HTERT RPE-1 (cell line): Measurements from ENCODE around the gene BUB1B.

Experiments used
- in situ Hi-C: fragments of 300-500 bp; cut with MboI; formaldehyde crosslinking; loops from 4 replicates; pipeline ENCODE4 v1.14.3; 2020; ENCODE audit warnings: low sequenced_read_pairs

BUB1B gene

DNA sequence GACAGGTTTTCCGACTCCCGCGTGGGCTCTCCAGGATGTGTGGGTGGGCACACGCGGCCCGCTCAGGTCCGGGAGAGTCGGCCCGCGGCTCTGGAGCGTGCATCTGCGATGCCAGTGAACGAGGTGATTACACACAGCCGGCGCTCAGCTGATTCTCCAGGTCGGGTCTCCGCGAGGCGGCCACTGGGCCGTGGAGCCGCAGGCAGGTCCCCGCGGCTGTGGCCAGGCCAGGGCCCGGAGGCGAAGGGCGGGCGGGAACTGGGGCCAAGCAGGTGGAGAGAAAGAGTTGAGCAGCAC, 91.2 kb downstream of the BUB1B start:
- in situ Hi-C loops, result no loop called here

DNA sequence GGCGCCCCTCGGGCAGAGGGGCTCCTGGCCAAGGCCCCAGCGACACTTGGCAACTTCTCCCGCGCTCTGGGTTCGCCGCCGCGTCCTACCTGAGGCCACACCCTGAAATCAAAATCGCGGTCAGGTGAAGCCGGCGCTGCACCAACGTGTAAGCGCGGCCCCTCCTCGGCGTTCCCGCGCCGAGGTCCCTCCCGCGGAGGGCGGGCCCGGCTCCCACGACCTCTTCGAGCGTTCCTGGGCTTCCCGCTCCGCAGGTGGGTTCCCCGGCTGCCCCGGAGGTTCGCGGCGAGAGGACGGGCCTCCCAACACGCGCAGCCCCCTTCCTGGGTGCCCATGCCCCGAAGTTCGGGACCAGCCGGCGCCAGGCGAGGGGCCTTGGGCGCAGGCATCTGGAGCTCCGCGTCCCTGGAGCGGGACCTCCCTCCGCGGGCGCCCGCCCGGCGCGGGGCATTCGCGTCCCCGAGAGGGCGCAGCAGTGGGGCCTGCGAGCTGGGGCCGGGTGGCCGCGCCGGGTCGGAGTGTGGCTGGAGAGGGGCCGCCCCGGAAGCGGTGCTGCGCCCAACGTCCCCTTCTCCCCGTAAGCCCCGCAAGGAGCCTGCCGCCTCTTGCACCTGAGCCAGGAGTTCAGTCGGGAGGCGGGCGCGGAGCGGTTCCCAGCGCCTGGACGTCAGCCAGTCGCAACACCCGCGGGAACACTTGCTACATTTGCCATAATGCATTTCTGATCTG, 91.7 kb downstream of the BUB1B start:
- in situ Hi-C loops, result no loop called here

DNA sequence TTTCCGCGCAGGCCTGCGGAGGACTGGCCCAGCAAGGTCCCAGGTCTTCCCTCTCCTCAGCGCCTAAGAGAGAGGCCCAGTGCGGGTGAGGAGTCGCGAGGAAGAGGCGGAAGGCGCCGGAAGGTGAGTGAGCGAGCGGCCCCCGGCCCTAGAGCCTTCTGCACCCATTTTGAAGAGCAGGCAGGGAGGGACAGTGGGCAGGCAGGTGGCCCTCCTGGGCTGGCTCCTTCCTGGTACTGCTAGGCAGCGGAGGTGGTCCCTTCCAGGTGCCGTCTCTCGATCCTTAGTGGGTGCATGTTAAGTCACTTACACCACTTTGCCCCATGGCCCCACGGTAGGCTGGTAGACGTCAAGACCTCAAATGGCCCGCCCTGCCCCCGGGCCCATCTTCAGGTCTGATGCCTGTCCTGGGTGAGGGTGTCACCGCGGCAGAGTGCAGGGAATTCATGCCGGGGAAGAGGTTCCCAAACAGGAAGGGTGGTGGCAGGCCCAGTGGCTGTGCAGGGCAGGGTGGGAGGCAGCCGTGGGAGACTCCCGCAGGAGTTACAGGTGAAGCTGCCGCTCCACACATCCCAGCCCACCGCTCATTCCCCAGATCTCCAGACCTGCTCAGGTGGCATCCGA, 92.4 kb downstream of the BUB1B start:
- in situ Hi-C loops, result no loop called here

DNA sequence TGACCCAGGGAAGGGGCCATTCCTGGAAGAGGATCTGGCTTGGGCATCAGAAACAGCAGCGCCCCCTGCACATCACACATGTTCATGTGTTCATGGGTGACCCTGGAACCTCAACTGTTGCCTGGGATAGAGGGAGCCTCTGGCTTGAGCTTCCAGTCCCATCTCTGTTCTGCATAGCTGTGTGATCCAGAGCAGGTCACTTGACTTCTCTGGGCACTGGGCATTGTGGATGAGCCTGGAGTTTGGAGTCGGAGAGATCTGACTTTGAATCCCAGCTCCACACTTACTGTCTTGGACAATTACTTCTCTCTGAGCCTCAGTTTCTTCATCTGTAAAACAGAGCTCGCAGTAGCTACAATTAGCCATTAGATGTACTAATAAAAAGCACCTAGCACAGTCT, 93.6 kb downstream of the BUB1B start:
- in situ Hi-C loops, result no loop called here

DNA sequence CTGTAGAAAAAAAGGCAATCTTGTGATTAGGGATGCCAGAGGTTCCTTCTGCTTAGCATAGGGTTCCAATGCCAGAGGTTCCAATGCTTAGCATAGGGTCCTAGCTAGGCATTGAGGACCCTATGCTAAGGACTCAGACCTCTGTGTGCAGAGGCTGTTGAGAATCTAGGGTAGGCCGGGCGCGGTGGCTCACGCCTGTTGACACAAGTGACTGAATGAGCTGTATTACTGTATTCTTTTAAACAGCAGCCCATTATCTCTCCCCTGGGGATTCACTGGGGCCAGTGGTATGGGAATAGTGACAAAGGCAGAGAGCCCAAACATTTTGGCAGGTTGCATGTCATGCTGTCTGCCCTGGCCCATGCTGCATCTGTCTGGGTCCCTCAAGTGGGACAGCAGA, 94.2 kb downstream of the BUB1B start:
- in situ Hi-C loops, result no loop called here

DNA sequence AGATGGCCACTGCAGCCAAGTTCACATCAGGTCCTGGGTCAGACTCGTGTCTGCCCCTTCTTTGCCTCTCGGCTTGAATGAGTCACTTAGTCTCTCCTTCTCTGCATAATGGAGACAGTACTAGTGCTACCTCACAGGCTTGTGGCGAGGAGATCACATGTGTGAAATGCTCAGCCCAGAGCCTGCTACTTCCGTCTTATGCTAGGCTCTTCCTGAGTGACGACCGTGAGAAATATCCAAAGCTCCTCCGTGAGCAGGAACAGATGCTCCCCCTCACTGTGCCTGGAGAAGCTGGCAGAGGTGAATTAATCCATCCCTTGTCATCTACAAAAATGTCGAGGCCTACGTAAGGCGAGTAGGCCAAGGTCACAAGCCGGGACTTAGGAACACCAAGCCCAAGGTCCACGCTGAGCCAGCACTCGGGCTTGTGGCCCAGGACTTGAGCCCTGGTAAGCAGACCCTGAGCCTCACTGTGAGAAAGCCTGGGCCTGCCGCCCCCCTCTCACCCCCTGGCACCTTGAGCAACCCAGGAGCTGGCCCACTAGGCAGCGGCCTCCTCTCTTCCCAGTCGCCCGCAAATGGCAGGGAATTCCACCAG, 95.9 kb downstream of the BUB1B start:
- in situ Hi-C loops, result no loop called here

DNA sequence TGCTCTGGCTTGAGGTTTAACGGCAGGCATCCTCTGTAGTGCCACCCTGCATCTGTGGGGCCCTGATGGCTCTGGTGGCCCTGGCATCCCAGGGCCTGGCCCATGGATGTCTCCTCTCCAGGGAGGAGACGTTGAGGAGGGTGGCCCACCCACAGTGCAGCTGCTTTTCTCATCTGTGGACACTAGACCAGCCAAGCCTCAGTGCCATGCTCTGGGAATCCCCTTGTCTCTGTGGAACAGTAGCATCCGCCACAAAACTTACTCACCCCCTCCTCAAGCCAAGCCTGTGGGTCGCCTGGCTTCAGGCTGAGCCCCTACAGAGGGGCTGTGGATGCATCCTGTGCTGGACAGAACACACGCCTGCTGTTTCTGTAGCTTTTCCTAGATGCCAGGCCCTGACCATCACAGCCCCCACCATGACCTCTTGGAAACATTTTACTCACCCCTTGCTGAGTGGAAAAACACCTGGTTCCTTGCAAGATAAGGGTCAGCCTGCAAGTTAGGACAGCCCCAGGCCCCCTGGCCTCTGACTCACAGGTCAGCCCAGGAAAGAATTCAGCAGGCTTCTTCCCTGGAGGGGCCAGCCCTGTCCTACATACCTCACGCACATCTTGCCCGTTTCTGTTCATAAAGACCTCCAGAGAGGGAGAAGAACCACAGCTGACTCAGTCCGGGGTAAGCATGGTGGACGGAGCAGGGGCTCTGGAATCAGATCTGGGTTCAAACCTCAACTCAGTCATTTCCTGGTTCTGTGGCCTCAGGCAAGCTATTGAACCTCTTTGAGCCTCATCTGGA, 97.0 kb downstream of the BUB1B start:
- in situ Hi-C loops, result no loop called here

DNA sequence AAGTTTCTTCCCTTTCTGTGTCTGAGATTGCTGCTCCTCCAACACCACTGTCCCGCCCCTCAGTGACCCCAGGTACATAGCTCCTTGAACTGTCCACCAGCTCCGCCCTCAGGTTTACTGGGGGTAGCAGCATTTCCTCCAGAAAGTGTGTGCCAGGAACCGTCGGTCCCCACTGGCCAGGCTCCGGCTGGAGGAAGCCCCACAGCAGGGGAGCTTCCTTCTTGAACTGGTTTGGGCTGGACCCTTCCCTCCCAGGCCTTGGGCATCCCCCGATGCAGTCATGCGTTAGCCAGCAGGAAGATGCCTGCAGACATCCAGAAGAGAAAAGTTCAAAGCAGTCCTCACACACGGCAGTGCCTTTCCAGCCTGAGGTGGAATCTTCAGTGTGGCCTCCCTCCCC, 97.7 kb downstream of the BUB1B start:
- in situ Hi-C loops, result no loop called here

DNA sequence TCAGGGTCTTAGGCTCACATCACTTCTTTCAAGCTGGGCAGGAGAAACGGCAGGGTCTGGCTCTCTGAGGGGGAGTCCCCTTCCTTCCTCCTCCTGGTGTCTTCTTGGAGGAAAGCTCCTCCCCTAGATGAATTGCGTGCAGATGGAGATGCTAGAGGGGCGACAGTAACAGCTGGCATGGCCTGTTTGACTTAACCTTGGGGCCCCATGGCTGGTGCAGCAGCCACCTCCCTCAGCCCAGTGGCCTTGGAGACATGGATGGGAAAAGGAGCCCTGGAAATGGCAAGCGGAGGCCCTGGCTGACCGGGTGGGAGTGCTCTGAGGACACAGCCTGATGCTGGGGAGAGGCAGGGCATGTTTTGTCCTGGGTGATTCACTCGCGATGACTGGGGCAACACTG, 98.2 kb downstream of the BUB1B start:
- in situ Hi-C loops, result no loop called here

DNA sequence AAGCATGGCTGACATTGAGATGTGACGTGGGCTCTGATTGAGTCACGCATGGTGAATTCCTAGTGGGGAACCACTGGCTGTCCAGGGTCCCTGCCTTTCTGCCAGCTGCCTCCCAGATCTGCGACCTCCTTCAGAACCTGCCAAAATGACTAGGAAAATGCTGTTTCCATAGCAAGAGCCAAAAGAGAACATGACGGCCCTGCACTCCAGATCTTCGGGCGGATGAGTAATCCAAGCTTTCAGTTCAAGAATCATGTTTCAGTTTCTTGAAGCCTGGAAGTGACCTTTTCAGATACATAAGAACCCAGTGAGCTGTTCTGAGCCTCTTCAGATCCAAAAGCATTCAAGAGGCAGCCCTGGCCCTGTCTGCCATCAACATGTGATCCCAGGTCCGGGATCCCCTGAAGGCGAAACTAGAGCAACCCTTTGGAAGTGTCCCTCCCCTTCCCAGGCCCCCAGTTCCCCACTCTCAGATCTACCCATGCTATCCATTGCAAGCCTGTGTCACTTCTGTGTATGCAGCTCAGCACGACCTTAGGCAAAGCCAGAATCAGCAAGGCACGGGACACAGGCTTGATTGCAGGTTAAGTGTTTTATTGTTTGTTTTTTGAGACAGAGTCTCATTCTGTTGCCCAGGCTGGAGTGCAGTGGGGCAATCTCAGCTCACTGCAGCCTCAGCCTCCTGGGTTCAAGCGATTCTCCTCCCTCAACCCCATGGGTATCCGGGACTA, 102.3 kb downstream of the BUB1B start:
- in situ Hi-C loops, result no loop called here

DNA sequence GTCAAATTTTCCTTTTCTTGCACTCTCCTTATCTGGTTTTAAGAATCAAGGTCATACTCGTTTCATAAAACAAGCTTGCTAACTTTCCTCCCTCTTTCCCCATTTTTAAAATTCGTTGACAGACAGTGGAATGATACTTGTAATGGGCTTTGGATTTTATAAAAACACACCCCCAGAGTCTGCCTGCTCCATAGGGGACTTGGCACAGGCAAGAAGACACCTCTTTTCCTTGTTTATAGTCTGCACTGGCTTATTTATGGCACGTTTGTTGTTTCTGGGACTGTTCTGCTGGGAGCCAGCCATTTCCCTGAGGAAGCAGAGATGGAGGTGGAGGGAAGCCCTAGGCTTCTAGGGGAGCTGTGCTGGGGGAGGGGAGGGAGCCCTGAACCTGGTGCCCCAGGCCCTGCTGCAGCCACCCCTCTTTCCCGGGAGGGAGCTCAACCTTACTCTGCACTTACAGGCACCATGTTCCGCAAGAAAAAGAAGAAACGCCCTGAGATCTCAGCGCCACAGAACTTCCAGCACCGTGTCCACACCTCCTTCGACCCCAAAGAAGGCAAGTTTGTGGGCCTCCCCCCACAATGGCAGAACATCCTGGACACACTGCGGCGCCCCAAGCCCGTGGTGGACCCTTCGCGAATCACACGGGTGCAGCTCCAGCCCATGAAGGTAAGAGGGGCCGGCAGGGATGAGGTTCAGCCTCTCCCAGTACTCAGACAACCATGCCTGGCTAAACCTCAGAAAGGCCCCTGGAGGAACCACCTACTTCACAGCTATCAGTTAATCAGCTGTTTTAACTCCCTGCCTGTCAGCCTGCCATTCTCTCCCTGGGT, 103.7 kb downstream of the BUB1B start:
- in situ Hi-C loops, result no loop called here

DNA sequence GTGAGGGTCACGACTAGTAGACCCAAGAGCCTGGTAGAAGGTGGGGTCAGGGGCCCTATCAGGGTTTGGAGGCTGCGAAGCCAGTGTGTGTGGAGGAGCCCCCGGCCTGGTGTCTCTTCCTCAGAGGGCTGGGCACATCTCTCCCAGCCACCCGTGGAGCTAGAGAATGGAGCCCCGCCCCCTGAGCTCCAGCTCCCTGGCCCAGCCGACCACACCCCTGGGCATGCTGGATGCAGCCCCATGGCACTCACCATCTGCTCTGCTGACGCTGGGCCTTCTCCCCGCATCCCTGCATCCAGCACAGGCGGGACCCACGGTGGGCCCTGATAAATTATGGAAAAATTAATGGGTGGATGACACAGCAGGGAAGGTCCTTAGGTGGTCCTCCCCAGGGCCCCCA, 104.5 kb downstream of the BUB1B start:
- in situ Hi-C loops, result no loop called here

DNA sequence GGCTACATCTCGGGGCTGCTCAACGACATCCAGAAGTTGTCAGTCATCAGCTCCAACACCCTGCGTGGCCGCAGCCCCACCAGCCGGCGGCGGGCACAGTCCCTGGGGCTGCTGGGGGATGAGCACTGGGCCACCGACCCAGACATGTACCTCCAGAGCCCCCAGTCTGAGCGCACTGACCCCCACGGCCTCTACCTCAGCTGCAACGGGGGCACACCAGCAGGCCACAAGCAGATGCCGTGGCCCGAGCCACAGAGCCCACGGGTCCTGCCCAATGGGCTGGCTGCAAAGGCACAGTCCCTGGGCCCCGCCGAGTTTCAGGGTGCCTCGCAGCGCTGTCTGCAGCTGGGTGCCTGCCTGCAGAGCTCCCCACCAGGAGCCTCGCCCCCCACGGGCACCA, 105.0 kb downstream of the BUB1B start:
- in situ Hi-C loops, result no loop called here

DNA sequence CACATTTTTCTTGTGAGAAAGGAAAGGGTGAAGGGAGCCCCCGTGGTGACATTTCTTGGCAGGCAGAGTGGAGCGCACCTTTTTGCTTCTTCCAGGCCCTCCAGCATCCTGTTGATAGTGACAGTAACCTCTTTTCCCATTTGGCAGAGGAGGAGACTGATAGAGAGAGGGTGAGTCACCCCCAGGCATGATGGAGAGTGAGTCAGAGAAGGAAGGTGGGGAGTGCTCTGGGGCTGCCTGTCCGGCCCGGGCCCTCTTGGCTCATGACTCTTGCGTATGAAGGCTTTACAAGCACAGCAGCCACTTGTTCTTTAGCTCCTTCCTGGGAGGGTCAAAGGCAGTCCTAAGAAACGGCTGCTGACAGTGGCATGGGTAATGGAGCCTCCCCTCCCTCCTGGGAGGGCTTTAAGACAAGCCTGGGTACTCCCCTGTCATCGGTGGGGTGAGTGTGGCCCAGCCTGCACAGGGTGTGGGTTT, 106.0 kb downstream of the BUB1B start:
- in situ Hi-C loops, result no loop called here

DNA sequence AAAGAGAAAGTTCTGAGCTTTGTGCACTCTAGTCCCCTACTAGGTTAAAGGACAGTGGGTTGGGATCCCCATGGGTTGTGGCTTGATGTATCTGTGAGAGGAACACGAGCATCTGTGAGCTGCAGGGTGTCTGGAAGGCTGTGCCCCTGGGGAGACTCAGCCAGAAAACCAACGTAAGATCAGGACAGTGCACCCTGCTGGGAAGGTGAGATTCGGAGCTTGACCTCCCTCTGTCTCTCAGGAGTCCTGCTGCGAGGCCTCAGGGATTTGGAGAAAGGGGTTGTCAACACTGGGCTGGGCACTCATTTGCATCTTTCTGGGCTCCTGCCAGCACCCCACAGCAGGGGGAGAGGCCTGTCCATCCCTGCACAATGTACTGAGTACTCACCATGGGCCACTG, 106.8 kb downstream of the BUB1B start:
- in situ Hi-C loops, result no loop called here

DNA sequence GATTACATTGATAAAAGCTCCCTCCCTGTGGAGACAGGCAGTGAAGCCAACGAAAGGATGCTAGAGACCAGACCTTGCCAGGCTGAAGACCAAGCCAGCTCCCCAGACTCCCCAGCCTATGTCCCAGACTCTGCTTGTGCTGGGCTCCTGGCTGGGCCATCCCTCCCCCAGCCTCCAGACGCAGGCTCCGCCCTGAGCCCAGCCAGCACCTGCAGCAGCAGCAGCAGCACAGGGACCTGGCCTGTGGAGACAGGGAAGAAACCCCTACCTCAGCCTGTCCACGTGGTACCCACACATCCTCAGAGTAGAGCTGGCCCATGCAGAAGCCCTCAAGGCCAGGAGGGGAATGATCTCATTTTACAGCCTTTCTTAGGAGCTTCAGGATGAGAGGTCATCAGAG, 108.7 kb downstream of the BUB1B start:
- in situ Hi-C loops, result no loop called here

DNA sequence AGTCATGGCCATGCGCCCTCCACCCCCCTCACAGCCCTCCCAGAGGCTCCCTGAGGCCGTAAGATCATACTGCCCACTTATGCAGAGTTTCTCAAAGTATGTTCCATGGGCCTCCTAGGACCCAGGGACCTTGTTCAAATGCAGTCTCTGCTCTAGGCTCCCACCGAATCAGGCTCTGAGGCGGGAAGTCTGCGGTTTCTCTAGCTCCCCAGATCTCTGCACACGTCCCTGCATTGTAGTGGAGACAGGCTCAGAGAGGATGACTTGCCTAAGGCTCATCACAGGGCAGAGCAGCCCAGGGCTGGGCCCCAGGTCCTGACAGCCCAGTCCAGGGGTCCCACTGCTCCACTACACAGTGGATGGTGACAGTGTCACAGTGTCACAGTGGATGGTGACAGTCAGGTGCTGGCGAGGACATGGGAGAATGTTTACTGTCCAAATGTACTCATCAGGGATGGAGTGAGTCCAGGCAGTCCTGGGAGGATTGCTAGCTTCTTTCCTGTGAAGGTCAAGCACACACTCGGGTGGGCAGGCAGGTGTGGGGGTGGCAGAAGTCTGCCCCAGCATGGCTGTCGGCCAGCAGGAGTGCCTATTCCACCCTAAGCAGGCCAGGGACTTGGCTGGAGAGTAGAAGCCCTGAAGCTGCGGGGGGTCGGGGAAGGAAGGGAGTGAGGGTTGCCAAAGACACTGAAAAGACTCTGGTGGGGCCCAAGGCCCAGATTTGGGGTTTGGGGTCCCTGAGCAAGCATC, 109.6 kb downstream of the BUB1B start:
- in situ Hi-C loops, result no loop called here
